NCI-H524 (cell line): Measurements from ENCODE around the gene TMEM269.
A peak's percentile ranks its signal among the peaks of the same experiment; 100 is the strongest.
"Not testable (repeated sequence)": the region's sequence is repeated elsewhere in the genome, so short reads cannot be mapped to it uniquely, and the experiment has no call there.

Experiments
- DNase-seq, 2 experiments: peaks; one replicate each; lab custom pipeline; 2025; lab: John Stamatoyannopoulos, UW

The TMEM269 gene

DNA sequence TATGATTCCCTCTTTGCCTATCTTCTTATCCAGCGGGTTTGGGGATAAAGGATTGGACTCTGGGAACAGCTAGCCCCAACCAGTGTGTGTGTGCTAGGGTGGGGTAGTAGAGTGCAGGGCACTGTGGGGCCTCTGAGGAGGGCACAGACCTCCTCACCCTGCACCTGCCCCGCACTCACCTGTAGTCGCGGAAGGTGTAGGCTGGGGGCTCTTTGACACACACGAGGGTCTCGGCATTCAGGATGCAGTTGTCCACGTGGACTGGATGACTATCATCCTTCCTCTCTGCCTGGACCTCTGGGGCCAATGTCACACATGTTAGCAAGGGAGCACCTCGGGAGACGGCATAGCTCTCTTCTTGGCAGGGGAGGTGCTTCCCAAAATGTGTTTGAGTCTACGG lies 36.8 kb upstream of the TMEM269 start:
- no peak for DNase-seq

DNA sequence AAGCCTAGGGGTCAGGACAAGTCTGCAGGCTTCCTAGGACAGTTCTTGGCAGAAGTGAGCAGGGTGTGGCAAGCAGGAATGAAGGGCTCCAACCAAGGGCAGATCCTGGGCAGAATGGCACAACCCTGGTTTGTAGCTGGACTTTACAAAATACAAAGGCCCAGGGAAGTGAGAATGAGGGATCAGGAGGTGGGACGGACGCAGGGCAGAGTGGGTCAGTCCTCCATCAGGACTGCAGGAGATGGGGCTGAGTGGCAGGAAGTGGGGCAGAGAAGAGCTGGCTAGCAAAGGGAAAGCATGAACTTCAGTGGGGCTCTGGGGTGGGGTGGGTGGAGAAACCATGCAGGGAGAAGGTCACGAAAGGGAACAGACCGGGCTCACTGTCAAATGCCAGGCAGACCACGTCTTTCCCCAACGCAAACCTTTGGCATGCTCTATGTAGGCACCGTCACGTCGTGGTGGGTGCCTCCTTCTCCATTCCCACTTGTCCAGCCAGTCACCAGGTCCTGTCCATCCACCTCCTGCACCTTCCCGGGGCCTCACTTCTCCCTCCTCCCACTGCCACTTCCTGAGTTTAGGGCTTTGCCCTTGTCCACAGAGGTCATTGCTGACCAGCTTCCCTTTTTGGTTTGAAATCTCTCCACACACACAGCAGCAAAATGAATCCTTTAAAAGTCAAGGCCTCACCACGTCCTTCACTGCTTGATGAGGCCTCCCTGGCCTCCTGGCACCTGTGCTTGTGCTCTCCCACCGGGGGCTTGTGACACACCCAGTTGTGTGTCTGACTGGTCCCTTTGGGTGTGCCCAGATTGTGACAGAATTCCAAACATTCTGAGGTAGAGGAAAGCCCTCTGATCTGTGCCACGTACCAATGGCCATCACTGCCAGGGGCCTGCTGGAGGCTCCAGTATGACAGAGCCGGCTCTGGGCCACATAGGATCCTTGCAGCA lies 36.1 kb upstream of the TMEM269 start:
- no peak for DNase-seq

DNA sequence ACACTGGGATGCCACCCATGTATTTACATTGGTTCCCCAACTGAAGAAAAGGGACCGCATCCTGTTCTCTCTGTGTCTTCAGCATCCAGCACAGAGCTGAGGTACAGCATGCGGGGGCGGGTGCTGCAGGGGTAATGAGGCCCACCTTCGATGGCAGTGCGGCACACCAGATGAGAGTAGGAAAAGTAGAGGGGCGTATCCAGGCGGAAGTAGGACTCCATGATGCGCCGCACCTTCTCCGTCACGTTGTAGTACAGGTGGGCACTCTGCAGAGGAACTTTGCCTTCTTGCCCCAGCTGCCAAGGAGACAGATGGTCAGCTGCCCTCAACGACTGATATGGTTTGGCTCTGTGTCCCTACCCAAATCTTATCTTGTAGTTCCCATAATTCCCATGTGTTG lies 34.8 kb upstream of the TMEM269 start:
- DNase-seq, result no peak

DNA sequence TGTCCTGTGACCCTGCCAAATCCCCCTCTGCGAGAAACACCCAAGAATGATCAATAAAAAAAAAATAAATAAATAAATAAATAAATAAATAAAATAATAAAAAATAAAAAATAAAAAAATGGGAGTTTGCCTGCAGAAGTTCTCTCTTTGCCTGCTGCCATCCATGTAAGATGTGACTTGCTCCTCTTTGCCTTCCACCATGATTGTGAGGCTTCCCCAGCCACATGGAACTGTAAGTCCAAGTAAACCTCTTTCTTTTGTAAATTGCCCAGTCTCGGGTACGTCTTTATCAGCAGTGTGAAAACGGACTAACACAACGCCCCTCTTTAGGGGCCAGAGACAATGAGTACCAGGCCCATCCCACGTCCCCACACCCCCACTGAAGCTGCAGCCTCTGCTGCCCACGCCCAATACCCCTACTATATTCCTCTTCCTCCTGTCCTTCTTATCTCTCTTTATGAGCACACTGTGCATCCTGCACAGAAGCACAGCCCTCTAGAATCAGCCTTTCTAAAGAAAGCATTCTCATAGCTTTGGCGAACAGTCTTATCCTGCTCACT lies 33.2 kb upstream of the TMEM269 start:
- DNase-seq, result not testable (repeated sequence)

DNA sequence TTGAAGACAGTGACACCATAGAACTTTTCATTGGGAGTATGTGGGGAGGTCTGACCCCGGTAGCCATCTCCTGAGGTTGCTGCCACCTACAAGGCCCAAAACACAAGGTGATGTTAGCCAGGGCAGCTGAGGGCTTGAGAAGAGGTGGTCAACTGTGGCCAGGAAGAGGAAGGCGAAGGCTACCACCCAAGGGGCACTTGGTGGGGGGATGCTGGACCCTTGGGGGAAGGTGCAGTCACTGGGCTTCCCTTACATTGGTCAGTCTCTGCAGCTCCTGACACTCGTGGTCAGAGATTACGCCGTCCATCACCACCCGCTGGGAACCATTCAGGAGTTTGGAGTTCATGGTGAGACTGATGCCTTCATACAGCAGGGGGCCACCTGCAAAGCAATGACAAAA lies 32.5 kb upstream of the TMEM269 start:
- DNase-seq, result no peak

DNA sequence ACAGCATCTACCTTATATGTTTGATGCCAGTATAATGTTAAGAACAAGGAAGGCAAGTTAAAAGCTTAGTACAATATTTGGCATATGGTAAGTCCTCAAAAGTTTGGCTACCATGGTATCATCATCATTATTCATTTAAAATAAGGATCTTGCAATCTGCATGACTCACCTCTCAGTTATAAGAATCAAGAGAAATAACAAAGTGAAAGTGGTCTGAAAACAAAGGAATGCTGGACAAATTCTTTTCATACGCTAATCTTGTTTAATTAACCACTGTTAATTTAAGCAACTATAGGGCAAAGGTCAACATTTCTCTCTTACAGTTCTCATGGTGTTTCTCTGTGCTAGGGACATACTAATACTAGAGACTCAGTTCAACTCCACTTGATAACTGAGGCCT lies 31.7 kb upstream of the TMEM269 start:
- DNase-seq, result no peak

DNA sequence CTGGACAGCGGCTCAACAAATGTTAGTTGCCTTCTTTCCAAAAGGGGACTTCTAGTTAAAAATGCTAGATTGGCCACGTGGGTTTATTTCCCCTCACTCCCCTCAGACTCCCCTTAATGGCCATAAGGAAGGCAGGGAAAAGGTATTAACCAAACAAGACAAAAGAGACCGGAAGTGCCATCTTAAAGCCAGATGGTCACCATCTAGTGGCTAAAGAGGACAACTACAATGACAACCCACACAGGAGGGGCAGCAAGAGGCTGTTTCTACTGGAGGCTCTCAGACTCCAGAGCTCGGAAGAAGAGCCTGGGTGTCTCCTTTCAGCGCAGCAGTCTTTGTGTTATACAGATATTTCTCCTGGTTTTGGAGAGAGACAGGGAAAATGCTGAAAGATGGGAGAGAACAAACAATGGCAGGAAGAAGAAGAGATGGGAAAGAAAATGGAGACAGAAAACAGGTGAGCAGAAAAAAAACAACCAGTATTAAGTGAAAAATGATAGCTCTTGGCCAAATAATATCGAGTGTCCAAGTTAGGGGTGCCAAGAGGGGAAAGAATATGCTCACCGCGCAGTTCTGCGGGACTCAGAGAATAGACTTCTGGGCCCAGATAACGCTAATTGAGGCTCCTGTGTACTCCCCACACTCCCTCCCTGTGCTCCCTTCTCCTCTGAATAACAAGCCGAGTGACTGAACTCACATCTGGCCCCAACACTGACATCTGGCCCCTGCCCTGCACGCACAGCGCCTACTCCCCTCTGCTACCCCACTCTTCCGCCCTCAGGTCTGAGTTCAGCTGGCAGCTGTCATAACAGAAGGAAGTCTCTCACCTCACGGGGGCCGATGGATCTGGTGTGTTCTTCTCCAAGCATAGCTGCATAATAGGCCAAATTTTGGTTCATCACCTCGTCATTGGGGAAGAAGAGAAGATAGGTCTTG lies 27.6 kb upstream of the TMEM269 start:
- DNase-seq, result peak; percentile 72 to 82

DNA sequence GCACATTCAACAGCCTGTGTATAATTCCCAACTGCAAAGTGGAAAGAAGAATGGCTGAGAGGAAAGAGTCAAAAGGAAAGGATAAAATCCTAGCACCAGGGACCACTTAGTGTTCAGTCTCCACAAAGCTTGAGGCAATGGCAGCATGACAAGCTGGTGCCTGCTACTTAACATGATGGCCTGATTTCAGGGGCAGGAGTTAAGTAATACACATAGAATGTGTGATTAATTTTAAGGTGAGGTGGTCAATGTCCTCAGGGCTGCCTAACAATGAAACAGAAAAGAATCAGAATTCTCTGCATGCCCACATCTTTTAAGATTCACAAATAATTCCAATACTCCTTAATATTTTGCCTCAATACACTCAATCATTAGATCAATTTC lies 26.9 kb upstream of the TMEM269 start:
- no peak for DNase-seq

DNA sequence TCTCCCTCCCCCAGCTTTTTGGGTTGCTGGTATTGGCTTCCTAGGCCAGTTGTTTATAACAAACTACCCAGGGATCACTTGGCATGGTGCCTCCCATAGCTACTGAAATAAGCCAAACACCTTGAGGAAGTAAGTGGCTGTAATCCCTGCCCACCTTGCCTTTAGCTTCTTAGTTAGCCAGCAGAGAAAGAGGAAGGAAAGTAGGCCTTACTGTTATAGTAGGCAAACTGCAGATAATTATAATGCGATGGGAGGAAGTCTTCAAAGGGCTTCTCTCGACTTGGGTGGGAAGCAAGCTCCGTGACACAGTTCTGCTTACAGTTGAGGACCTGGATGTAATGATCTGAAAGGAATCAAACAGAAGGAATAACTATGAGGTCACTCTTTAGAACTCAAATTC lies 26.1 kb upstream of the TMEM269 start:
- DNase-seq, result no peak

DNA sequence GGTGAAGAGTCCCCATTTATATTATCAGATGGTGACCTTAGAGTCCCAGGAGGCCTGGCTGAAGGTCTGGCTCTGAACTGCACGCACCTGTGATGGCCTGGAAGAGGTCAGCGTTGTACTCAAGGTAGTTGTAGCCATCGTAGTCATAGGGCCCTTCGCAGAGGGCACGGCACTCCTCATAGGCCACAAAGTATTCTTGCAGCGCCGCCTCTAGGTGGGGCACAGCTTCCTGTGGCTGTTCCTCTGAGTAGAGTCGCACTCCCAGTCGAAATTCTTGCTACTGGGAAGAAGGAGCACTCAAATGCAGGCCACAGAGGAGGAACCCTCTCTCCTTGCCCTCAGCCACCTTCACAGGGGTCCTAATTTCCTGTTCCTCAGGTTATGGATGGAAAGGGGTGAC lies 25.7 kb upstream of the TMEM269 start:
- DNase-seq, result no peak

DNA sequence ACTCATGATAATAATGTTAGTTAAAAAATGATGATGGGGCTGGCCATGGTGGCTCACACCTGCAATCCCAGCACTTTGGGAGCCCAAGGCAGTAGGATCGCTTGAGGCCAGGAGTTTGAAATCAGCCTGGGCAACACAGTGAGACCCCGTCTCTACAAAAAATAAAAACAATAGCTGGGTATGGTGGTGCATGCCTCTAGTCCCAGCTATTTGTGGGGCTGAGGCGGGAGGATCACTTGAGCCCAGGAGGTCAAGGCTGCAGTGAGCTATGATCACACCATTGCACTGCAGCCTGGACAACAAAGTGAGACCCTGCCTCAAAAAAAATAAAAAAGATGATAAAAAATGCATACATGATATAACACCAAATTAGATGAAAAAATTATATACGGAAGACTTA lies 23.2 kb upstream of the TMEM269 start:
- no peak for DNase-seq

DNA sequence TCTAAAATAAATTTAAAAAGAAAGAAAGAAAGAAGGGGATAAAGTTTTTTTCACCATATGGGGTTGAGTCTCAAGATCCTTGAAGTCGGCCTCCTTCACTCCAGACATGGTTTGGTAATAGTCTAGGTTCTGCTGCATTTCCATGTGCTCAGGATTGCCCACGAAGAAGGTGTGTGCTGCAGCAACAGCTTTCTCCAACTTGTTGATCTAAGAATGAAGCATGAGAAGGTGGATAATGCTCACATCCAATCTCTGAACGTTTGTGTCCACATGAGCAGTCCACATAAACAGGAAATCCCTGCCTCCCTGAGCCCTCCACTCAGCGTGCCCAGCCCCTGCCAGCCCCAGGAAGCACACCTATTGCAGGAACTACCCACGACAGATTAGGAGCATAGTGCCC lies 22.5 kb upstream of the TMEM269 start:
- DNase-seq, result no peak

DNA sequence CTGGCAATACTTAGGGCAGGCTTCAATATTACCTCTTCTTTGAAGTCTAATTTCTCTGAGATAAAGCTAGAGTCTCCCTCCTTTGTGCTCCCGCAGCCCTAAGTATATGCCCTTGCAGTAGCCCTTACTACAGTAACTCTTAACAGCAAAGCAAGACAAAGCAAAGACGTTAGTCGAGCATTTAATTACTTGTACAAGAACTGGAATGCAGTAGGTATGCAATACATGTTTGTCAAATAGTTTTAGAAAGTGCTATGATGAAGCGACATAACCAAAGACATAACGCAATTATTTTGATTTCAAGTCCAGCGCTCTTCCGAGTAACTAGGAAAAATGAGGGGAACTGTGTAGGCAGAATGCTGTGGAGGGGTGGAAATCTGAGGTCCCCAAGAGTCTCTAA lies 19.5 kb upstream of the TMEM269 start:
- DNase-seq, result no peak

DNA sequence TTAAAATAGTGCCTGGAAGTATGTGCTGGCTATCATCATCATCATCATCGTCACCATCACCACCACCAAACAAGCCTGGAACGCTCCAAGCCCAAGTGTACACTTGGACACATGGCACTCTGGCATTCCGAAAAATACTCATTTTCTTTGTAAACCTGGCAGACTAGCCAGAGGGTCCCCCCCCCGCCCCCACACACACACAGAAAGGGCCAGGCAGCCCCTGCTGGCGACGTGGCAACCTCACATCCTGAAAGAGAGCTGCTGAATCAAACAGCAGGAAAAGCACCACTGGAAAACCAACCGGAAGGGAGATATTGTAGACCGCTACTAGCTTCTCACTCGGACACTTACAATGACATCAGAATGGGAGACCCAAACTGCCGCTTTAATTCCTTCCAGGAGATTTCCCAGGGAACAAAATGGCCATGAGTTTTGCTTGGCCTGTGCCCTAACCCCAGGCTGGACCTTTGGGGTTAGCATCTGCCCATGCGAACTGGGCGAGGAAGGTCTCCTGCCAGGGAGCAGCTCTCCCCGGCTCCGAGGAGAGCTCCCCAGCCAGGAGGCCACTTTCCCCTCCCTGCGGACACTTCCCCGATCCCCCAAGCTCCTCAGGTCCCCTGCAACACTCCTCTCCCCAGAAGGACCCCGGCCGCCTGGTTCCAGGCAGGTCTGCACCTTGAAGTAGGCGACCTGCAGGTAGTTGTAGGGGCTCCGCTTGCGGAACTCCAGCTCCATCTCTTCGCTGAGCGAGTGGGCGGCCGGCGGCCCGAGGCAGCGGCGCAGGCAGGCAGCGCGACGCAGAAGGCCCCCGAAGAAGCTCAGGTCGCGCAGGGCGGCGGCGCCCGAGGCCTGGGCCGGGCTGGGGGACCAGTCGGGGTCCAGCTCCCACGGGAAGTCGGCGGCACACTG lies 18.7 kb upstream of the TMEM269 start:
- DNase-seq, result peak; percentile 58 to 80

DNA sequence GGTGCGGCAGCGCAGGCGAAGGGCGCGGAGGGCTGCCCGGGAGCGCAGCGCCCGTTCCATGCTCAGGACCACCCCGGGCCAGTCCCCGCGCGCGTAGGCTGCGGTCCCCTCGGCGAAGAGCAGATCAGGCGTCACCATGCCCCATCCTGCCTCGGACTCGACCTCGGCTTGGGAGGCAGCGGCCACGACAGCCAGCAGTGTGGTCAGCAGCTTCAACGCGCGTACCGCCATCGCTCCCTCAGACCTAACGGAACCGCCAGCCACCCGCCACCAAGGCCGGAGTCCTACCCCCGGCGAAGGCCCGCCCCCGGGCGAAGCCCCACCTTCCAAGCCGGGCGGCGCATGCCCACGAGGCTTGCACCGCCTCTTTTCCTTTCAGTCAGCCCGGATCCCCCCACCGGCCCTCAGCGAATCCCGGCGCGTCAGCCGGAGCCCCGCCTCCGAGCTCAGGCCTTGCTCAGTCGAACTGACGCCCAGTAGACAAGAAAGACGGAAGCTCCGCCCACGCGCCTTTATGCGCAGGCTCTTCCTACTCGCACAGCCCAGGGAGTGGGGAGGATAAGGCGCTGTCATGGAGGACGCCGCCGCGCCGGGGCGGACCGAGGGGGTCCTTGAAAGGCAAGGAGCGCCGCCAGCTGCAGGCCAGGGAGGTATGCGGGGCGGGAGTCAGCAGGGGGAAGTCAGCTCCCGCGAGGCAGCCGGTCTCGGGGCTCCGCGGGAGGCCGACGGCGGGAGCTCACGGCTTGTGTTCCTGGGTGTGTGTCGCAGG lies 17.9 kb upstream of the TMEM269 start, which contains the start of the genes C1orf50 and P3H1:
Gene C1orf50 (plus strand): TSS at position 509 of the 769 bp plus-strand sequence. CDS start 63 bp downstream, at position 572.
Gene P3H1 (minus strand): TSS at position 288 of the 769 bp plus-strand sequence. CDS start 57 bp downstream, at position 231.
- peak; percentile 97 to 99 for DNase-seq

DNA sequence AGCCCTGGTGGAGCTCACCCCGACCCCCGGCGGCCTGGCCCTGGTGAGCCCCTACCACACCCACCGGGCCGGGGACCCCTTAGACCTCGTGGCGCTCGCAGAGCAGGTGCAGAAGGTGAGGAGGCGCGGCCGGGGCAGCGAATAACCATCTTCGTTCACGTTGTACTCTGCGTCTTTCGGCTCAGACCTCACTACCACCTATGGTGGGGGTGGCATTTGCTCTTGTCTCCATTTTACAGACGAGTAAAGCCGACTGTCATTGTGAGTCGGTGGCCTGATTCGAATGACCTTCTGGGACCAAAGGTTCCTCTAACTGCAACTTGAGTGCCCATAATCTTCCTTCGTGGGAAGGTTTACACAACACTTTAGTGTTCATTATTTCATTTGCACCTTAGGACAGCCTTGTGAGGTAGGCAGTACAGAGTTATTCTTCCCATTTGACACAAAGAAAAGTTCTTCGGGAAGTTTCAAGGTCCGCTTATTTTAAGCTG lies 17.2 kb upstream of the TMEM269 start:
- DNase-seq, result peak in 1 of 2 experiments; percentile 64

DNA sequence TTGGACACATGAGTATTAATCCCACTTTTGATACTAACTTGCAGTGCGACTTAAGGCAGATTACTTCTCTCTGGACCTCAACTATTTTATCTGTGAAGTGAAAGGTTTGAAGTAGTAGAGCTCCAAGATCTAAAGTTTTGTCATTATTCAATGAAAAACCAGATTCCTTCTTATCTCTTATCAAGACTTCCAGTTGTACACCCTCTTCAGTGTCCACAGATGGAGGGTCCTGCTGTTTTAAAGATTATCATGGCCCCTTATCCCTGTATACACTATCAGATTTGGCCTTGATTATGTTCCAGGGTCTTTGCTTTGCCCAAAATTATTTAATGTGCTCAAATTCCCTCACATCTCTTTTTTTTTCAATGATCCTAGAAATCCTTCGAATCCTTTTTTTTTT lies 16.6 kb upstream of the TMEM269 start:
- DNase-seq, result no peak

DNA sequence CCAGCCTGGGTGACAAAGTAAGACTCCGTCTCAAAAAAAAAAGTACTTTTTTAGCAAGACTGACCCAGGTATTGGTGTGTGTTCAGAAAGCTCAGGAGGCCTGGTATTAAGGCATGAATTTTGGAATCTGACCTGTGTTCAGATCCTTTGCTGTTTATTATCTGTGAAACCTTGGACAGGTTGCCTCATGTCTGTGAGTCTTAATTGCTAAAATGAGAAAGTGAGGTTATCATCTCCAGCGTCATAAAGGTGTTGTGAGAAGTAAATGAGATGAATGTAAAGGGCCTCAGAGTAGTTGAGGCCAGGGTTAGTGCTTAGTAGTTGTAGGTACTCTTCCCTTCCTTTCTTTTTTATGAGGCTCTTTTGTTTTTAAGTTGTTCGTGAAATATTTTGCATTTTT lies 15.0 kb upstream of the TMEM269 start:
- DNase-seq, result no peak

DNA sequence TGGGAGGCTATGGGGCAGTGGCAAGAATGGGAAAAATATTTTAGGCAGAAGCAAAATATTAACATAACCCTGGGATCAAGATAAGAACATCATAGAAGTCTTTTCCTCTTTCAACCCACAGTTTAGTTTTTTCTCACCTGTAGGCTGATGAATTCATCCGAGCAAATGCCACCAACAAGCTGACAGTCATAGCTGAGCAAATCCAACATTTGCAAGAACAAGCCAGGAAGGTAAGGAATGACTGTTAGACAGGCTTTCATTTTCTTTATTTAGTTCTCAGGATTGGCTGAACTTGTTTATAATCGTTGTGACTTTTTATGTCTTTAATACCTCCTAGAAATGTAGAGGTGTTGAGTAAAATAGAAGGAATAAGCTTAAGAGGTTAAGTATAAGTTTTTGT lies 11.4 kb upstream of the TMEM269 start:
- no peak for DNase-seq

DNA sequence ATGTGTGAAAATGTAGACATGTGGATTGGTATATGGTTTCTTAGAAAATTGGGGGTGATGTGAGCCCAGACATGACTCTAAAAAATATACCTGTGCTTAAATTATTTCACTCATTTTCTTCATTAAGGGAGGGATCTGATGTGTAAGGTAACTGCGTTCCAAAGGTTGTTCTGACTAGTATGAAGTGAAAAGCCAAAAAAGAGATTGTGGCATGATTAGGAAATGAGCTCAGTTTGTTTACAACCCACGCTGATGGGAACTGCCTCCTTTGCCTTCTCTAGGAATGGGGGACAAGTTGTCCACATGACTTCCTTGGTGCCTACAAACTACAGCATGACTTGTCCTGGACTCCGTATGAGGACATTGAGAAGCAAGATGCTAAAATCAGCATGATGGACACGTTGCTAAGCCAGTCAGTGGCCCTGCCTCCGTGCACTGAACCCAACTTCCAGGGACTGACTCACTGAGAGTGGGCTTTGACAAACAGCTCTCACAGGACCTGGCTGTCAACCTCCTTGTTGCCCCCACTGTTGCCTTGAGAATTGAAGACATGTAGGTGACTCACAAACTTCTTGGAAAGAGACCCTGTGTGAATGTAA lies 9.8 kb upstream of the TMEM269 start:
- DNase-seq, result no peak
